GM21528 (cell line): Measurements from ENCODE around the gene FANCC.

Experiments
- ATAC-seq: cut with Tn5 transposase; IDR thresholded peaks from one replicate; pipeline ENCODE4 v1.9.1; 2021; ENCODE audit warnings: mild to moderate bottlenecking, moderate library complexity; ENCODE audit not compliant: unreplicated experiment, low FRiP score

FANCC gene, protein sequence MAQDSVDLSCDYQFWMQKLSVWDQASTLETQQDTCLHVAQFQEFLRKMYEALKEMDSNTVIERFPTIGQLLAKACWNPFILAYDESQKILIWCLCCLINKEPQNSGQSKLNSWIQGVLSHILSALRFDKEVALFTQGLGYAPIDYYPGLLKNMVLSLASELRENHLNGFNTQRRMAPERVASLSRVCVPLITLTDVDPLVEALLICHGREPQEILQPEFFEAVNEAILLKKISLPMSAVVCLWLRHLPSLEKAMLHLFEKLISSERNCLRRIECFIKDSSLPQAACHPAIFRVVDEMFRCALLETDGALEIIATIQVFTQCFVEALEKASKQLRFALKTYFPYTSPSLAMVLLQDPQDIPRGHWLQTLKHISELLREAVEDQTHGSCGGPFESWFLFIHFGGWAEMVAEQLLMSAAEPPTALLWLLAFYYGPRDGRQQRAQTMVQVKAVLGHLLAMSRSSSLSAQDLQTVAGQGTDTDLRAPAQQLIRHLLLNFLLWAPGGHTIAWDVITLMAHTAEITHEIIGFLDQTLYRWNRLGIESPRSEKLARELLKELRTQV

DNA sequence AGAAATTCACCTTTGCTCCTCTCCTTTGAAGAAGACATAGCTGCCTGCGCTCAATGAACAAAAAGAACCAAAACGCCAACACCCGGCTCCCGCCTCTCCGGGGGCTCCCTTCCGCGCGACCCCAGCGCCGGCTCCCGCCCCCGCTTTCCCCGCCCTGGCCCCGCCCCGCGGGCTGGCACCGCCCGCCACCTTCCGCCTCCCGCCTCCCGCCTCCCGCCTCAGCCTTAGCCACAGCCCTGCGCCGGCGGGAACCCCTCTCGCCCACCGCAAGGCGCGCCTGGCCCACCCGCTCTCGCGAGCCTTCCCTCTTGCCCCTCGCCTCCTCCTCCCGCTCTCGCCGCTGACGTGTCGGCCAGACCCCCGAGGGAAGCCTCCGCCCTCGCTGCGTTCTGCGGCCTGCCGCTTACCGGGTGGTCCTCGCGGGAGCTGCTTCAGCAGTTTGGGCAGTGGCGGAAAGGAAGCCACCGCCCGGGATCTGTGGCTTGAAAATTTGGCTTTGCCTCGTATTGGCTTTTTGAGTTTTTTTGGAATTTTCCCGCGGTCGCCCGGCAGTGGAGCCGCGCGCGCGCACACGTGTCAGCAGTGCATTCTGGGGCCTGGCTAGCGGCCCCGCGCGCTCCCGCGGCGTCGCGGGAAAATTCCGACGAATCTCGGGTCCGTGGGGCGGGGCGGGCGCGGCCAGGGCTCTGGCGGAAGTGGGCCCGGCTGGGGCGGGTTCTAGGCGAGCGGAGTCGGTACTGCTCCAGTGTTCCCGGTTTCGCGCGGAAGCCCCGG, at the start of gene FANCC:
TSS of gene FANCC (minus strand) at position 591 of the 774 bp plus-strand sequence. CDS start 68,418 bp downstream, outside the sequence.
- peak; percentile 72 for ATAC-seq

DNA sequence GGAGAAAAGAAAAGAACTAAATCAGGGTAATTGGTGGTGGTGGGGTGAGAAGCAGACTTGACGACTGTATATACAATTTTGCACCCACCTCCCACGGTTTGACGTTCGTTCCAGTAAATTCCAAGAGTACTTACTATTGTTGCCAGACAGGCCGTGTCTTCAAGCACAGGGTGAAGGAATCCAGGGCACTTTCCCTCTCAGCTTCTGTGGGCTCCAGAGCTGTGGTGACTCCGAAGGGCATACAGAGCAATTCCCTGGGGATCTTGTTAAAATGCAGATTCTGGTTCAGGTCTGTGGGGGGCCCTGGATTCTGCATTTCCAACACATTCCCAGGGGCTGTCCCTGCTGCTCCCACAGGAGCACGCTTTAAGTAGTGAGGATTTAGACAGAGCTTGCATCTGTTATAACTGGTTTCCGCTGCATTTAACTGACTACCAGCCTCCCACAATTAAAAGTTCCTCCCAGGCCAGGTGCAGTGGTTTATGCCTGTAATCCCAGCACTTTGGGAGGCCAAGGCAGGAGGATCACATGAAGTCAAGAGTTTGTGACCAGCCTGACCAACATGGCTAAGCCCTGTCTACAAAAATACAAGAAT, 49.3 kb upstream of the FANCC start:
- ATAC-seq, result no peak

DNA sequence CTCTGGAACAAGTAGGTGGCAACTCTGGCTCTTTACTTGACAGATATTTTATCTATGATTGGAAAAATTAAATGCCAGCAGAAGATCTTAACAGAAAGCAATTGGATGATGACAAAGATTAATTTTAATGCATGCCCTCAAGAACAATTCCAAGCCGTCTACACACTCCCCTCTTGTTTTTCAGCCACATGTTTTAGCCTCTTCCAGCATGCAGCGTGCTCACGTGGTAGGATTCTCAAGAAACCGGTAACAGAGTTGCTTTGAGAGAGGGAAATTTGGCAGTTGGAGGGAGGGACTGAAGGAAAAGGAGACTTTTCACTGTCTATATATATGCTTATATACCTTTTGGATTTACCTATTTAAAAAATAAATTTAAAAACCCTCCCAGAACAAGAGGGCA, 48.3 kb upstream of the FANCC start:
- ATAC-seq, result no peak

DNA sequence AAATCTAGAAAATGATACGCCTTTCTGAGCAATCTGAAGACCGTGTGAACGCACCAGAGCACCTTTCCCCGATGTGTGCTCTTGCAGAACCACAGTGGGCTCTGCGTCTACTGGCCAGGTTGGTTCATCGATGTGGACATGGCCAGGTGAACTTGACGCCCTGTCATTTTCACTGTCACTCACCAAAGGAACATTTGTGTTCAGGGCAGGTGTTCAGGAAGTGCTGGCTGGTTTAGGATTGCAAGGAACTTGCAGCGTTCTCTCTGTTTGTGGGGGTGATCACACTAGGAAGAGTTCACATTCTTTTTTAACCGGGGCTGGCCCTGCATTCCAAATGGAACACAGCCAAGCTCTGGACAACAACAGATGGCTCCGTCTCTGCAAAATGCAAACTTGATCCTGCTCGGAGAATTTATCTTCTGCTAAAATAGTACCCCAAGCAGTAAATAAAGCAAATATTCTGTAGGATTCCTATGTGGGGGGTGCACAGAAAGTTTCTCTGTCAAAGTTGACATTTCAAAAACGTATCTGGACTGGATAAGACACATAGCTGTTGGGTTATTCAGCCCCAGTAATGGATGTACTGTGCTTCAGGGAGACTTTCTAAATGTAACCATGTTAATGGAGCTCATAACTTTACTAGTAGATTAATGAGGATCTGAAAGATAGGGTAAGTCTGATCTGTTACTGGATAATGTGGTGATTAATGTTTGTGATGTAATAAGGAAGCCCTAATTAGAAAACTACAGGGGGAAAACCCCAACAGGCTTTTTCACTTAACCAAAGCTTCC, 45.7 kb upstream of the FANCC start:
- no peak for ATAC-seq

DNA sequence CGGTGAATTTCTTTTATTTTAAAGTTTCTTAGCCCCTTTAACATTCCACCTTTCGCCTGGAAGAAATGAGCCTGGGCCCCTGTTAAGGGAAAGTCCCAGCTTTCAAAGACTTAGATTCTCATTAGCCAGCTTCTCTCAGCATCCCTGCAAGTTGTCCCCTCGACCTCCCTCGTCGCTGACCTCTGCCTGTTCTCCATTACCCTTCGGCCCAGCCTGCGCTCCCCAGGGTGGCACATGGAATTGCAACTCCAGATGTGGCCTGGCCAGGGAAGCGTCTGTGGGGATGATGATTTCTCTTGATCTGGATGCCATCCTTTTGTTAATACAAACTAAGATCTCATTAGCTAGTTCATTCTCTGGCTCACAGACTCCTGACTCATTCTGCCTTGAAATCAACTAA, 43.4 kb upstream of the FANCC start:
- ATAC-seq, result no peak

DNA sequence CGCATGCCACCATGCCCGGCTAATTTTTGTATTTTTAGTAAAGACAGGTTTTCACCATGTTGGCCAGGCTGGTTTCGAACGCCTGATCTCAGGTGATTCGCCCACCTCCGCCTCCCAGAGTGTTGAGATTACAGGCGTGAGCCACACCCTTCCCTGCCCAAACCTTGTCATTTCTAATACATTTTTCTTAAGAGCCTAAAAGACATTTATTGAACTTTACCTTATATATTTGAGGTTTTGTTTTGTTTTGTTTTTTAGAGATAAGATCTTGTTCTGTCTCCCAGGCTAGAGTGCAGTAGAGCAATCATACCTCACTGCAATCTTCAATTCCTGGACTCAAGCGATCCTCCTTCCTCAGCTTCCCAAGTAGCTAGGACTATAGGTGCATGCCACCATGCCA, 39.8 kb upstream of the FANCC start:
- no peak for ATAC-seq

DNA sequence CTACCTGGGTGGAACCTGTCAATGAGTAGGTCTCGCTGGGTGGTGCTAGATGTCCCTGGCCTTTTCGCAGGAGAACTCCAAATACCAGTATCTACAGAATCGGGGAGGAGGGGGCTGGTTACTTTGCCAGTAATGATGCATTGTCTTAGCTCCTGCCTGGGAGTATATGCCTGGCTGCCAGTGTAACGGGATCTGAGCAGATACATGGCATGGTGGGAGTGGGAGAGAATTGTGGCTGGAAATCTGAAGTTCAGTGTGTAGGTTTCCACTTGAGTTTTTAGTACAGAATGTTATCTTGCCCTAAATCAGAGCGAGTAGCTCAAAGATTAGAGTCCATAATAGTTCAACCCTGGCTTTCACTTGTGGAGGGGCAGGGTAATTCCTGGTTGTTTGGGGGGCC, 38.0 kb upstream of the FANCC start:
- no peak for ATAC-seq

DNA sequence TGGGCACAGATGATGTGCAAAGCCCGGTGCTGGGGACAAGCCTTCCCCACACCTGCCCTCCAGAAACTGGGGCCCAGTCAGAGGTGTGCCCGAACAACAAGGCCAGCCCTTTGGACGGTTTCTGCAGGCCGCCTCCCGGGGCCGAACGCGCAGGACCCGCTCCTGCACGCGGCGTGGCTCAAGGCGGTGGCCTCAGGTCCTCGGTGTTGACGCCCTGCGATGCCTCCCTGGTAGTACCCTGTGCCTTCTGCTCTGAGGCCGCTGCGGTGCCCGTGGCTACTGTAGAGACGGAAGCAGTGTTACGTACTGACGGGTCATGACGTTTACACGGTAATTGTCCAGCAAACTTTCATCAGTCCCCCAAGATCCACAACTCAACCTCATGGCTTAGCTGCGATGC, 33.5 kb upstream of the FANCC start:
- no peak for ATAC-seq

DNA sequence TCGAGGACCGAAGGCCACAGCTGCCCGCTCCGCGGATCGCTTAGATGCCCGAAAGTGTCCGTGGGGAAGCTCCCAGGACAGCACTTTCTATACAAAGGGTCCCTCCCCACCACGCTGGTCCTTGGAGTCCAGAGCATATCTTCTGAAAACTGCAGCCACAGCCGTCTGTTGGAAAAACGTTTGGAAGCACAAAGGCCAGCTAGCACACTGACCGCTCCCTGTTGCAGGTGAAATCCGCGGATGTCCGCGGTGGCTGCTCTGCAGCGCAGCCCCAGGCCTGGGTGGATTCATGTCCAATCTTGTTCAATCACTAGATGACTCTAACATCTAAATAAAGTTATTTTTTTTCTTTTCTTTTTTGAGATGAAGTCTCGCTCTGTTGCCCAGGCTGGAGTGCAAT, 32.8 kb upstream of the FANCC start:
- ATAC-seq, result no peak

DNA sequence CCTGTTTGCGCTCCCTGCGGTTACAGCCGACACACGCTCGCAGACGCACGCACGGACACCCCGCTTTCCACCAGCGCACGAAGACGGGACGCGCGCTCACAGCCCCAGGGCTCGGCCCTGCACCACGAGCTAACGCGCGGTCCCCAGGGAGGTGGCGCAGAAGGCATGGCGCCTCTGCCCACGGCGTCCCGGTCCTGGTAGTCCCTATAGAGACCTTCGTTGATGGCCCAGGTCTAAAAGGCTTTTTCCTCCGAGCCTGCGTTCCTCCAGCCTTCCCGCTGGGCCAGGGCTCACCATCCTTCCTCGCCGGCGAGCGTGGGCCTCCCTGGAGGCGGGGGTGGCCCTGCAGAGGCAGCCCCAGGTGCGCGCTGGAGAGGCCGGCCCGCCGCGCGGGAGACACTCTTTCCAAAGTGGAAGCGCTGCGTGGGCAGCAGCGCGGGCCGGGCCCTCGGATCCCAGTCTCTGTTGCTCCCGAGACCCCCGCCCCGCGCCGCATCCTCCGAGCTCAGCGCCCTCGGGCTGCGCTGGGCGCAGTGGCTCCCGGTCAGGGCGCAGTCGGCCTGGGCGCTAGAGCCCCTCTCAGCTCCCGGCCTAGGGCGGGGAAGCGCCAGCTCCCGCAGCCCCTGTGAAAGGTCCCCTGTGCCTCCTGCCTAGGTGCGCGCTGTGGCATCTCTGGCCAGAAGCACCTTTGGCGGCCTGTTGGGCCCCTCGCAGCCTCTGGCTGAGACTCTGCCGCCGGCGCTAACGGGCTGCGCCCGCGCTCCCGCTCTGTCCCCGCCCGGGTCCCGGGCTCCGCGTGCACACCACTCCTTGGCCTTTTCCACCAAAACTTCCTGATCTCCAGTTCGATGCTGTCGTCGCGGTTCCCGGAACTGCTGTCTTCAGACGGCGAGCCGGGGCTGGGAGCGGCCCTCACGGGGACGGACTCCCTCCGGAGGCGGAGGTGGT, 31.9 kb upstream of the FANCC start:
- ATAC-seq, result no peak

DNA sequence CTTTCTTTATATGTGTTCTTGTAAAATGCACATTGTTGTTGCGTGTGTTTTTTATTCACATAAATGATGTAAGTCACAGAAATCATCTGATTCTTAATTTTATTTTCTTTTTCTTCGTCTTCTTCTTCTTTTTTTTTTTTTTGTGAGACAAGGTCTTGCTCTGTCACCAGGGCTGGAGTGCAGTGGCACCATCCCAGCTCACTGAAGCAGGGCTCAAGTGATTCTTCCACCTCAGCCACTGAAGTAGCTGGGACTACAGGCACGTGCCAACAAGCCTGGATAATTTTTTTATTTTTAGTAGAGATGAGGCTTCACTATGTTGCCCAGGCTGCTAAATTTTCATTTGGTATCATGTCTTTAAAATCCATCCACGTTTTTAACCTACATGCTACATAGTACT, 28.5 kb upstream of the FANCC start:
- ATAC-seq, result no peak

DNA sequence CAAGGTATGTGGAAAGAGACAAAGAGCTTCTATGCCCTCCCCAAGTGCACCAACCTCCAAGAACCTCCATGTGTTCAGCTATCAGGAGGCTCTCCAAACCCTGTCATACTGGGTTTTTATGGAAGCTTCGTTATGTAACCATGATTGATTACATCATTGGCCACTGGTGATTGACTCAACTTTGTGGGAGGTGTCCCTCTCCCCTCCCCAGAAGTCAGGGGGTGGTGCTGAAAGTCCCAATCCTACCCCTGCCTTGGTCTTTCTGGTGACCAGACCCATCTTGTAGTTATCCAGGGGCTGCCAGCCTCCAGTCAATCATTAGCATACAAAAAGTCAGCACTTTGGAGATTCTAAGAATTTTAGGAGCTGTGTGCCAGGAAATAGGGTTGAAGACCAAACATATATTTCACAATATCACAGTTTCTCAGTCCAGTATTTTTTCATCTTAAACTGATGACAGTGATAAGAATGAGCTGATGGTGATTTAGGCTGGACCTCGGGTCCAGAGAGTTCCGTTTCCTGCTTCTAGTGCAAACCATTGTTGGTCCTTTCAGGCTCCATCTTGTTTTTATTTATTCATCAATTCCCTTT, 27.3 kb upstream of the FANCC start:
- ATAC-seq, result no peak

DNA sequence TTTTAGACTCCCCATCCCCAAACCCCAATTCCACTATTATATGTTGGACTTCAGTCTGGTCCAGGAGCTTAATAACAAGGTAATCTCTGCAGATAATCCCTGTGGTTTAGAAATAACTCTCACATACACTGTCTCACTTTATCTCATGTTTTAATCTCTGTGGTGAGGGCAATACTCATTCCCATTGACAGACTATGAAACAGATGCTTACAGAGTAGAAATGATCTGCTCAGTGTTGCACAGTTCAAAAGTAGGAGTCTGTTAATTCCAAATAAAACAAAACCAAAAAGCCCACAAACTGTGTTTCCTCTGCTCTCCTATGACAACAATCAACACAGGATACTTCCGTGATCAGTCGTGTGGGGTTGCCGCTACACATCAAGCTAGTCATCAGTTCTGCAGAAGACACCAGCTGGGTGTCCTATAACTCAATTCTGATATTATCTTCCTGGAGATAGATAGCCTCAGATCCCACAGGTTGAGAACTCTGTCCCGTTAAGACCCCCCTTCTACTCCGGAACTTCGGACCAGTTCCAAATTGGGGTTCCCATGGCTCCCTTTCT, 26.3 kb upstream of the FANCC start:
- ATAC-seq, result no peak

DNA sequence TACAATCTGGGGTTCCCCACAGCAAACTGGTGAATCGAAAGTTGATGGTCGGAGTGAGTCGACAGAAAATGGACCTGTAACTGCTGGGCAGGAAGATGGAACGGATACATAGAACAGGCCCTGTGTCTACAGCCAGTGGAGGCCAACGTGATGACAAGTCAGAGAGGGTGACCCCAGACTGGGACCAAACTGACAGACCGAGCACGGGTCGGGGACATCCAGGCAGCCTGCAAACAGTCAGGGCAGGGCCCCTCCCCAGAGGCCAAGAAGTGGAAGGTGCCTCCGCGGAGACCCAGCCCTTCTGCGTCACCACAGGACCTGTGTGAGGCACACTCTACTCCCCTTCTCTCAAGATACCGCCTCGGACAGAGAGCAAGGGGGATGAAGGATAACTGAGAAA, 25.1 kb upstream of the FANCC start:
- ATAC-seq, result no peak

DNA sequence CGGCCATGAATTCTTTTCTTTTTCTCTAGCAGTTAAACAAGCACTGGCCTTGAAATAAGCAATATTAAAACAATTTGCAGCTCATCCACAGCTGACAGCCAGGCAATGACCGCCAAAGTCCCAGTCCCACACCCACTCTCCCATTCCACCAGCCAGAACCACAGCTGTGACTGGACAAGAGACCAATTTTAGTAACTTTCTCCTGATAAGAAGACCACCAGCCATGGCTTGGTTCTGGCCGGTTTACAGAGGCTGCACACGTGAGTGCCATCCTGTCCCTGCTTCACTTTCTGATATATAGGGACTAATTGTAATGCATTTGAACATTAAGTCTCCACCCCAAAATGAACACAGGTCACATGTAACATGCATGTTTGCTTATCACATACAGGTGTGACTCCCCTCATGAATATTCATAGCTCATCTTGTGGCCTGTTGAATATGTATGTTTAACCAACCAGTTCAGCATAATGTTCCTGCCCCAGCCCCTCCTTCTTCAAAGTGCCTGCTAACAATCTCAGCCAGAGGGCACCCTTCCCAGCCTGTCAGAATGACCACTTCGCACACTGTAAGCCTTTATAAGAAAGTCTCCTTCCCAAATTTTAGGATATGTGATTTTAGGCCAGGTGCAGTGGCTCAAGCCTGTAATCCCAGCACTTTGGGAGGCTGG, 23.9 kb upstream of the FANCC start:
- no peak for ATAC-seq

DNA sequence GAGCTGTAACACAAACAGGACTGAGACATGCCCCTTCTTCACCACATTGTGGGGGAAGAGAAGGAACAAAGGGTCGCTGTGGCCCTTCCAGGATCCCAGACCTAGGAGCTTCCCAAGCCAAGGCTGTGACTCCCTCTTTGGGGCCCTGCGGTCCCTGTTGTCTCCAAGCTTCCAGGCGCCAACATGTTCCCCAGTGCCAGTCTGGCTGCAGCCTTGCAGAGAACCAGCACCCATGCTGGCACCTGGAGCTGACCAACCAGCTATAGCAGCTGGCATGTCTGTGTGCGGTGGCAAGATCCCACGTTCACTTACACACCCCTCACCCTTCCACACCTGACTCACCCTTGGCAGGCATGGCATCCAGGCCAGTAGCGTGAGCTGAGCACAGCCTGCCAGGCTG, 20.7 kb upstream of the FANCC start:
- ATAC-seq, result no peak

DNA sequence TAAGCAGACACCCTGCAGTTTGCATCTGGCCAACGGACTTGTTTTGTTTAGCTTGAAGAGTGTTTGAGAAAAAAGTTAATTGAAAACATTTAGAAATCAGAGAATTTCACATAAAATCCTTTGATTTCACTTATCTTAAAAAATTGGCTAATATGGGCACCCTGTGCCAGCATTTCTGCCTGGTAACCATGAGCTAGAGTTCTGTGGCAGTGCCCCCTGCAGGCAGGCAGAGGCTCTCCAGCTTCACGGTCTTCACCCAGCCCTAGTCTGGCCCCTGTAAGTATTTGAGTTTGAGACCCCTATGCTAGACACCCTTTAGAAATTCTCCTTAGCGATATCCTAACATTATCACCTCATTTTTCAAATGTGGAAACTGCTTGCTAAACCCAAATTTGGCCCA, 18.8 kb upstream of the FANCC start:
- ATAC-seq, result no peak

DNA sequence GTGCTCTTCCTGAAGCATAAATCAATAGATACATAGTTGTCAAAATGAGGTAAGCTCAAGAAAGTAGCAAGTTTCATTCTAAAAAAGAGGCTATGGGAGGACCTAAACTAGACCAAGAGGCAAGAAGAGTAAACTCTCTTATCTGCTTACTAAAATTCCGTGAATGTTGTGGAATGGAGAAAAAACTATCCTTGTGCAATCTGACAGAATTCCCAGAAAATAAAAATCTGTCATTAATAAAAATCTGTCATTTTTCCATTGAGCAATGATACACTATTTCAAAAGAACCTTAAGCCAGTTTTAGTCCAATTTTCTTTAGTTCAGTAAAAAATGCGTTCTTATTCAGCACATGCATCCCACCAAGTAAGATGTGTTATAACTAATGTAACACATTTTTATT, 15.9 kb upstream of the FANCC start:
- no peak for ATAC-seq
